H1 (cell line): ENCODE results near the gene FAAP100. TPM values are rescaled to one million over a fixed set of nuclear protein-coding genes. Genes with fewer than 3 reads are reported as not detected.

Source experiments
- CHD1 ChIP-seq: IDR thresholded peaks from 2 replicates; pipeline ENCODE4 v1.6.1; 2012; ENCODE audit warnings: low read depth, low read length, improper control_type of control experiment
- CHD2 ChIP-seq: IDR thresholded peaks from 2 replicates; pipeline ENCODE4 v1.6.1; 2012; ENCODE audit warnings: low read length, improper control_type of control experiment
- NRF1 ChIP-seq: IDR thresholded peaks from 2 replicates; pipeline ENCODE4 v1.6.1; 2011; ENCODE audit warnings: mild to moderate bottlenecking, low read depth, low read length, improper control_type of control experiment
- SP1 ChIP-seq: IDR thresholded peaks from 2 replicates; pipeline ENCODE4 v1.6.1; 2011; ENCODE audit warnings: low read depth, low read length
- SP2 ChIP-seq: IDR thresholded peaks from 2 replicates; pipeline ENCODE4 v1.6.1; 2012; ENCODE audit warnings: mild to moderate bottlenecking, low read length, inconsistent platforms
- TAF1 ChIP-seq: IDR thresholded peaks from 2 replicates; pipeline ENCODE4 v1.6.1; 2011; ENCODE audit warnings: mild to moderate bottlenecking, low read depth, low read length
- polyA plus RNA-seq, 7 experiments: library from polyadenylated mRNA; depleted of rRNA in 3 of 7; stranded (reverse) in 5 of 7; unstranded in 2 of 7; fragments of >200 nt in 5 of 7; fragments of 200-250 nt in 2 of 7; gene quantifications; 1 replicate in 5 of 7; 2 replicates in 1 of 7; 4 replicates in 1 of 7; pipeline versions ENCODE4 v1.2.1 to v1.2.3, GENCODE V29; 2011 to 2013; ENCODE audit warnings: missing spikeins in 2 of 7, mixed read lengths in 2 of 7
- total RNA-seq: library from RNA; stranded (reverse); fragmentation: NEBNext Ultra II Directional; extraction: Animal tissue kit (Norgen Biotek cat#: 25700); gene quantifications from 2 replicates; pipeline ENCODE4 v1.2.1, GENCODE V29; 2021

FAAP100 gene
- total and polyA plus RNA-seq, 2 of the 8 experiments (the other 6 are each of a cell fraction or from before 2014, with no cell fraction given): 23.2 to 41.8 TPM

GRCh38 chr17:81575836-81576235 lies 23.7 kb upstream of the FAAP100 start (continued):
- TF ChIP-seq SP1 (no peak), CHD2 (no peak), TAF1 (no peak), SP2 (no peak), CHD1 (no peak), NRF1 (no peak)
